HG03575 (cell line): ENCODE results near the gene P2RY14.
A peak's percentile ranks its signal among the peaks of the same experiment; 100 is the strongest.

Source experiments
- ATAC-seq: cut with Tn5 transposase; IDR thresholded peaks from one replicate; pipeline ENCODE4 v1.9.1; 2021; ENCODE audit not compliant: unreplicated experiment, insufficient number of reproducible peaks, low FRiP score; ENCODE audit errors: extremely low read depth

P2RY14 gene

DNA sequence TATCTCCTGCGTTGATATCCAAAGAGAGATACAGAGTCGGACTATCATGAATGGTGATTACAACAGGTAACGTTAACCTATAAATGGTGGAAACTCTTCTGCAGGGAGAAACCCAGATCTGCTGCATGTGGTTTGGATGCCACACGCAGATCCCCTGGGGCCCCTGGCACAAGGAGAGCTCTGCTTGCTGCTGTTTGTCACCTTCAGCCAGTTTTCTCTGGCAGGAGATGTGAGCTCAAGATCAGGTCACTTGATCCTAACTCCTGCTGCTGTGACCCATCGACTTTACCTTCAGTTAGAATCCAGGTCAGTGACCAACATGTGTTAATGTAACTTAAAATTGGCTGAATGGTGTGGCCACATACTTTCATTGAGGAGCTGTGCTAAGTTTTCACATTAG lies 51.5 kb downstream of the P2RY14 start:
- ATAC-seq, result no peak

DNA sequence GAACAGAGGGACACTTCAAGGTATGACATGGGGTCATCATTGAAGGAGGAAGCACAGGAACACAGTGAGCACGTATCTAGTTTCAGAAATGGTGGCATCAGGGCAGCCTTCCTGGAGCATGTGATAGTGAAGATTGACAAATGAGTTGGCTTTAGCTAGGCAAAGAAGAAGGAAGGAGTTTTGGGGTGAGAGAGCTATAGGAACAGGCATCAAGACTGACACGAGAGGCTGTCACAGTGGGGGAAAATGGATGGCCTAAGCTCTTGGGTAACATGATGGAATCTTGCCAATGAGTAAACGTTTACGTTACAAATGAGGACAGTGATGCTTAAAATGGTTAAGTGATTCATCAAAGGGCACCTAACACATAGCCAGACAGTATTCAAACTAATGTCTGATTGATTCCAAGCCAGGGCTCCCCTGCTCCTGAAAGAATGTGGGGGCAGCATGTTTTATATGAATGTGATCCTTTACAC lies 52.2 kb downstream of the P2RY14 start:
- no peak for ATAC-seq

DNA sequence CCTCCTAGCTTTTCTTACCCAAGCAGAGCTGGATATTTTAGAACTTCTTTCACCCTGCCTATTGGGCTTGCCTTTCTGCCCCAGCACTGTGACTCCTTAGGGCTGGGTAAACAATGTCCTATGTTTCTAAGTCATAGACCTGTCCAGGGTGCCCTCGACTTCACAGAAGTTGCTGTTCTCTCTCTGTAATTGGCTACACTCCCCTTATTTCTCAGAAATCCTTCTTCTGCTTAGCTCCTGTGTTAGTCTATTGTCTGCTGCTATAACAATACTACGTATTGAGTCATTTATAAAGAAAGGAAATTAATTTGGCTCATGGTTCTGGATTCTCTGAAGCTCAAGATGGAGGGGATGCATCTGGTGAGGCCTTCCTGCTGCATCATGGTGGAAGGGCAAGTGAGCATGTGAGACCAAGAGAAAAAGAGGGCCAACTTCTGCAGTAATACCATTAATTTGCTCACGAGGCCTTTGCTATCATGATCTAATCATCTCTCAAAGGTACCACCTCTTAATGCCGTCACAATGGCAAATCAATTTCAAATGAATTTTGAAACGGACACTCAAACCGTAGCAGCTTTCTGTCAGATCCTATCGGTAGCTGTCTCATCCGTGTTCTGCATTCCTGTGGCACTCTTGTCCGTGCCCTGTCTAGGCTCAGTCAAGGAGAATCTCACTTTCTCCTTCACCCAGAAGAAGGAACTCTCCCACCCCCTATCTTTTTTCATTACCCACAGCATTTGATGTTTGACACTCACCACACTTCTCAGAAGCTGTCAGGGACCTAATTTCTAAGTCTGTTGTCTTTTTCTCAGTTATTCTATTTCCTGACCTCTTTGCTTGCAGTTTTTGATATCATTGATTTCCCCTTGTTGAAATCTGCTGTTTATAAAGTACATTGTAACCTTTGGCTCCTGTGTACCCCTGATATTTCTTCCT lies 53.0 kb downstream of the P2RY14 start:
- no peak for ATAC-seq

DNA sequence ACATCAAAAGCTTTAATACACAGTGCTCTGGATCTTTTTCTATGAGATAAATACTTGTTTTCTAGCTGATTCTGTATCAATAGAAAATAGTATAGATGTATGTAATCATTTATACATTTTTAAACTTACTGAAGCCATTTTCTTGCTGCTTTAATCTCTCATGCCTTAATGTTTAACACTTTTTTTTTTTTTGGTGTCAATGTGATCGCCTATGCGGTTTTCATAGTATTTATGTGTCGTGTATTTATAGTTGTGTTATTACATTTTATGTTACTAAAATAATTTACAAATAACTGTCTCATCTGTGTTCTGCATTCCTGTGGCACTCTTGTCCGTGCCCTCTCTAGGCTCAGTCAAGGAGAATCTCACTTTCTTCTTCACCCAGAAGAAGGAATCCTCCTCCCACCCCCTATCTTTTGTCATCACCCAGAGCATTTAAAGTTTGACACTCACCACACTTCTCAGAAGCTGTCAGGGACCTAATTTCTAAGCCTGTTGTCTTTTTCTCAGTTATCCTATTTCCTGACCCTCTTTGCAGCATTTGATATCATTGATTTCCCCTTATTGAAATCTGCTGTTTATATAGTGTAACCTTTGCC lies 54.0 kb downstream of the P2RY14 start:
- ATAC-seq, result no peak

DNA sequence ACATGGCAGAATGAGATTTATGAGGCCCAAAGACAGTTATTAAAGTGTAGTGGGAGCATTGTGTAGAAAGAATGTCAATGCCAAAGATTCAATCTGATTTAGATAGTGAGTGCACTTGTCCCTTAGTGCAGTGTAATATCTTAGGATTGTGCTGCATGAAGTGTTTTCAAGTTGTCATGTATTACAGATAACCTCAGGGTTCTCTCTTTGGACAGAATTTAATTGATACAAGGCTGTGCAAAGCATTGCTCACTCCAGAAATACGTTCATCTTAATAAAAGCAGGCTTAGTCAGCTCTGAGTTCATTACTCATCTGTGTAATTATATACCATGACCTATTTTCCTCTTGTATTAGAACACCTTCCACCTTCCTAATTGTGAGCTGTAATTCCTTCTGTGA lies 59.3 kb downstream of the P2RY14 start:
- ATAC-seq, result no peak

DNA sequence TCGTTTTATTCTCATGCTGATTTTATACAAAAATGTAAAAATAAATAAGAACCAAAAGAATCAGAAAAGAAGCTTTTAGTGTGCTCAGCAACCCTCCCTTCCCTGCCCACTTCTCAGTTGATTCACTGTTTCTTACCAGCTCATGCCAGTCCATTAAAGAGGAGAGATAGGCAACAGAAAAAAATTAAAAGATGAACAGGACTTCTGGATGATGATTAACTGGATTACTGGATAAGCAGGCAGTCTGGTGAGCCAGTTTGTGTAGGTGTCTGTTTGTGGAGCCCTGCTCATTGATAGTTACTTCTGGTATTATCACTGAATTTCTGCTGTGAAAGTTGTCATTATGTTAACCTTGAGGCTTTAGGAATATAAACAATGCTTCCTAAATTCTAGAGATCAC lies 60.2 kb downstream of the P2RY14 start:
- no peak for ATAC-seq

DNA sequence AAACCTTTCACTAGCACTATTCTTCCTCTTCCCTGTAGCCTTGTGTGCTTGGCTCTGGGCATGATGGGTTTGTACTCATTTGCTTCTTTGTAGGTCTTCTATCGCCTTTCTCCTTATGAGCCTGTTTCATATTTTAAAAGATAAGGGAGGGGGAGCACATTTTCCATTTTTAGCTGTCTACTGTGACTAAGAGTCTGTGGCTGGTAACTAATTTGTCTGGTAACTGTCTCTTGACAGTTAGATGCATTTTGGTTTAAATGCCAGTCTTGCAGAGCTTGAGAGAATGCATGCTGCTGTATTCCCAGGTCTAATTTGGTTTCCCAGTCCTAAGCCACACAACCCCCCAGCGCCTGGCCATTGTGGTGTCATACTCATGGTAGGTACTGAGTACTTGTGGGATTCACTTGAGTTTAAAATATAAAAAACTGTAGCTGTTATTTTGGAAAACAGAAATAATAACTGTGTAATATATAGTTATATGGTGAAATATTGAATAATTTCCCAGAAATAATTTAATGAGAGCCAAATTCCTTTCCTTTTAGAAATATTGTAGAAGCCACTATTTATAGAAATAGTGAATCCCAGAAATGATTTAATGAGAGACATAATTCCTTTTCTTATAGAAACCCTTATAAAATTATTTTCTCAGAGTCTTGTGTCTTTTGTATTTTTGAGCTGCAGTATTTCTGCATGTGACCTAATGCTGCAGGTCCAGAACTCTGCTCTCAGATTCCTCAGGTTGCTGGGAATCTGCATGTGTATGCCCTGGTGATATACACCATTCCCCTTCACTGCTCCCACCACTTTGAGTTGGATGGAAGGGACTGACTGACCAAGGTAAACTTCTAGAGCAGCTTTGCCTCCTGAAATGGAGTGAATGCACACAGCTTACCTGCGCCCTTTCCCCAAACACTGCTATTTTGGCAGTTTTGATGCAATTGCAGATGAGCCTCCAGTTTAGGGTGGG lies 61.4 kb downstream of the P2RY14 start:
- no peak for ATAC-seq

DNA sequence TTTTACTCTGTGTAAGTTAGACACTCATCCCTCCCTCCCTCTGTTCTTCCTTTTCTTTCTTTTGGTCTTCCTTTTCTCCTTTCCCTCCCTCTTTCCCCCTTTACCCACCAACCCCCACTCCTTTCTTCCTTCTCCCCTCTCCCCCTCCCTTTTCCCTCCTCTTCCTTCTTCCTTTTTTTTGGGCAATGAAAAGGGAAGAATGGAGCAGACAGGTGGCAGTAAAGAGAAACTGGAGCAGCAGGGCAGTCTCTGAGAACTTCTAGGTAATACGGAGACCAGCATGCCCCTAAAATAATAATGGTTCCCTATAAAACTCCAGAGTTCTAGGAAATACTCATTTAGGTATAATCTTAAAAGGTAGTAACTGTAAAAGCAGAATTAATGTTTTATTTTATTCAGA lies 63.9 kb downstream of the P2RY14 start:
- no peak for ATAC-seq

DNA sequence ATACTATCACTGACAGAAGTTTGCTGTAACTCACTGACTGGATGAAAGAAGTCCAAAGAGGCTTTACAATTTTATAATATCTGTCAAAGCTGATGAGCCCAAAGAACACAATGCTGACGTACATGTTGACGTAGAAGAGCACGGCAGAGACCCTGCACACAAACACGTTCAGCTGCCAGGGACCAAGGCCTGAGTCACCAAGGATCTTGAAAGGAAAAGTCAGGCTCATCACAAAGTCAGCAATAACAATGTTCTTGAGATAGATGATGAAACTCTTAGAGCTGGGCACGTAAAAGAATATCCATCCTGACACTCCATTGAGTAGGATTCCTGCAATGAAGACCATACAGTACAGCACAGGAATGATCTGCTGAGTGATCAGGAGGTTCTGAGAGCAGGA lies 64.5 kb downstream of the P2RY14 start:
- no peak for ATAC-seq

DNA sequence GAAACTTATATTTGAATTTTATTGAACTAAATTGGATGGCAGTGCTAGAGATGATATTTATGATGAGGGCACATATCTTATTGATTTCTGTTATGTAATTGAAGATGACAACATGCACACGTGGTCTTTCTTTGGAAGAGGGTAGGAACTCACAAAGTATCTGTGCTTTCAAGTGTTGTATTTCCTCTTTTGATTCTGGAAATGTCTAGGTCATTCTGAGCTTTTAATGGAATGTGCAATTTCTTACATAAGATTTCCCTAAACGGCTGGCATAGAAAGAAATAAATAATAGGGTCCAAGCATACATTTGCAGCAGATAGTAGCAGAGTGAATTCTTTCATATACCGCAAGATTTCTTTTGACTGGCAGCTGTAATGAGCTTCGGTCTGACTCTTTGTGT lies 65.2 kb downstream of the P2RY14 start:
- no peak for ATAC-seq

DNA sequence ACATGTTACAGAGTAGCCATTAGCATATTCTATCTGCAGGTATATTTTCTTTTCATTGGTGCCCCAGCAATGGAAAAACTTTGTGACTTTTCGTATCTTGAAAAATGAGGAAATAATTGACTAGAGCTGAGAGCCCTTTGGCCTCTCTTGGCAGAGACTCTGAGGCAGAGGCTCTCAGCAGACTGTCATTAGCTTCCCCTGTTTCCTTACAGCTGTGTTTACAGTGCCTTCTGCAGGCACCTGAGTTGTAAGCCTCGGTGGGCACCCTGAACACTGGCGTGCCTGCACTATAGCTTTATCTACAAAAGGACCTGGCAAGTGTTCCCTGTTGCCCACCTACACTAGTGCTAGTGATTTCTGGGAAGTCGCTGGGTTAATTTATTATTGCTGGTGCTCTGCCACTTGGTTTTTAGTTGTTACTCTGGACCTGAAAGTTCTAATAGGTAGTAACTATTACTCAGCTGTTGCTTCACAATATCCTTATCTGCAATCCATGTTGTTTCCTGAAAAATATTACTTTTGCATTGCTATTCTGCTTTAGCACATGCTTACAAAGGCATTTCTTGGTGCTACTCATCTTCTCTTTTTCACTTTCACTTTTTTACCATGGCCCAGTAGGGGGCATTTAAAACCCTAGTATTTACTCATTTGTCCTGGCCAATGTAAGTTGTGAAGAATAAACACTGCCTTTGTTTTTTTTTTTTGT lies 67.5 kb downstream of the P2RY14 start:
- no peak for ATAC-seq

DNA sequence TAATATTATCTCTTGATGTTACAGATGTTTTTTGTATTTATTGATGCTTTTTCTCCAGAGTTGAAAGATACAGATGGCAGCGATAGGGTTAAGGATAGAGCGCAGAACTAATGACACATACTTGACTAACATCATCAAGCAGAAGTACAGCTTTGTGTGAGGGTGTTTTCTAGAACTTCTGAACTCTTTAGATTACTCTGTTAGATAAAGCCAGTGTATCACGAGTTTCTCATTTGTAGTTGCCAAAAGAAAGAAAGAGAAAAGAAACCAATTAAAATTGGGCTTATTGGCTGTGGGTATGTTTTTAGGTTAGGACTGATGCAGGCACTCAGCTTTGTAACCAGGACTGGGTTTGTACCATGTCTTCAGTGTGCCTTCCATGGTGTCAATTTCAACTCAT lies 68.7 kb downstream of the P2RY14 start:
- ATAC-seq, result no peak

DNA sequence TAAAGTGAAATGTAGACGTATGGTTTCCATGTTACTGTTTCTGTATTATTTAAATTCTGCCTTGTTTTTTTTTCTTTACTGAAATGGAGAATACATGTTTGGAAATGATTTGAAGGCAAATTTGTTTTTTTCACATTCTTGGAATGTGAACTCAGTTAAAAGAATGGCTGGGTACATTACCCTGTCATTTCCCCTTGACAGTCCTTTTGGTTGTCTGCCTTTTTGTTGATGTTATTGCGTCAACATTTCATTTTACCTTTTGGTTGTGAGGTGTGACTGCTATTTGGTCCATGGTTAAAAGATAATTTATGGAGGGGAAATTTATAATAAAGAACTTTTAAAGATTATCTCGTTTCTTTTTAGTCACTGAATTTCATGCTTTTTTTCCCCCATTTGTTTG lies 72.1 kb downstream of the P2RY14 start:
- no peak for ATAC-seq

DNA sequence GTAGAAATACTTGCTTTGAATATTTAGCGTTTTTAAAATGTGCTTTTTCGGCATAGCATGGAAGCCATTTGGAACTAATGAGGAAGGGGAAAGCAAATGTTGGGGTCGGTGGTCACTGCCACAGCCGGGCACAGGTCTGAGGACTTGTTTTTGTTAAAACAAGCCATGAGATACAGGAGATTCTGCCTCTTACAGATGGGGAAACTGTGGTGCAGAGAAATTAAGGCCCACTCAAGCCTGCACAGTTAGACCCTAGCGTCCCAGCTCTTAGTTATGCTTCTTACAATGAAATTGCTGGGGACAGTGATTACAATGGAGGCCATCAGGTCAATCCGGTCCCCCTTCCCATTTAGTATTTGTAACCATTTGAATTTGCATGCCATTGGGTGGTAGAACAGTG lies 72.9 kb downstream of the P2RY14 start:
- no peak for ATAC-seq

DNA sequence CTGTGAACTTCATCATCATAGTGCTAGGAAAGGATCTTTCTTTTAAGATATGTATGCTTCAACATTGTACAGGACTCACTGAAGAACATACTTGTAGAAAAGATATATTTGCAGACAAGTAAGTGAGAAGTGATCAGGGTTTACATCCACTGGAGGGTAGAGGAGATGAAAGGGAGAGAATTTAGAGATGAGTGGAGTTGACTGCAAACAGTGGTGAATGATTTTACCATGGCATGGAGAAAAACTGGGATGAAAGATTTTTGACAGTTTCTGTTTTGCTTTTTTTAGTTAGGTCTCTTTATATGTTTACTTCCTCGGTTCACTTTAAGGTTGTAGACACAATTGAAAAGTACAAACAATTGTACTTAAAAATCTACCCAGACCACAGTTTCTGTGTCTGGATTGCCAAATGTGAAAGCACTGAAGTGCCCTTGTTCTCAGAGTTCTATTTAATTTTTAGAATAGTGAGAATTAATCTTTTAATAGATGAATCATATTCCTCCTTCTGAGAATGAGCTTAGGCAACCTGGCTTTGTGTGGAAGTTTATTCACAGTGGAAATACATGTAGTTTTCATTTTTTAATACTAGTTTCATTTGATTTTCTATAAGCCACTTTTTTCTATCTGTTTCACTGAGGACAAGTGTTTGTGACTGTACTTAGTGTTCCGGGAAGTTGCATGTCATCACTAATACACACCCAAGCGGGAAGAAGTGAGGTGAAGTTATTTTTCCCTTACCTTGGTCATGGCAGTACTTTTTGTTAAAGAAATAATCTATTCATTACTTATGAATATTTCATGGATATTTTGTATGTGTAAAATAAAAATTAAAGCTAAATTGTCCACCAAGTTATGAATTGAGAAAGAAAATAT lies 73.6 kb downstream of the P2RY14 start:
- ATAC-seq, result no peak

DNA sequence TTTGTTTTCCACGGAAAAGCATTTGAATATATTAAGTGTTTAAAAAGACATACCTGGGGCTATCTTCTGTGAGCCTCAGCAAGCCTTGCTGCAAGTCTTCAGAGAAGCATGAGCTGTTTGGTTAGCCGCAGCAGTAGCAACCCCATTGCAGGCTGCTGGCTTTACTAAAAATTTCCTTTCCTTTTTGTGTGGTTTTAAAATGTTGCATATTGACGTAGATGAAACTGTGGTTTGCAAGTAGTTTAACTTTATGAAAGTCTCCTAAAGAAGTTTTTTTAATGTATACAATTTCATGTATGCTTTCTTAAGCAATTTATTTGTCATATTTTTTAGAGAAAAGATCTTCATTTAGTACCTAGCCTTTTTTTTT lies 75.3 kb downstream of the P2RY14 start, which contains the start of gene GPR171:
Gene GPR171, minus strand, starts transcription at position 166 of the 370 bp plus-strand sequence. CDS start 3,830 bp downstream, outside the sequence.
- peak; percentile 67 for ATAC-seq

DNA sequence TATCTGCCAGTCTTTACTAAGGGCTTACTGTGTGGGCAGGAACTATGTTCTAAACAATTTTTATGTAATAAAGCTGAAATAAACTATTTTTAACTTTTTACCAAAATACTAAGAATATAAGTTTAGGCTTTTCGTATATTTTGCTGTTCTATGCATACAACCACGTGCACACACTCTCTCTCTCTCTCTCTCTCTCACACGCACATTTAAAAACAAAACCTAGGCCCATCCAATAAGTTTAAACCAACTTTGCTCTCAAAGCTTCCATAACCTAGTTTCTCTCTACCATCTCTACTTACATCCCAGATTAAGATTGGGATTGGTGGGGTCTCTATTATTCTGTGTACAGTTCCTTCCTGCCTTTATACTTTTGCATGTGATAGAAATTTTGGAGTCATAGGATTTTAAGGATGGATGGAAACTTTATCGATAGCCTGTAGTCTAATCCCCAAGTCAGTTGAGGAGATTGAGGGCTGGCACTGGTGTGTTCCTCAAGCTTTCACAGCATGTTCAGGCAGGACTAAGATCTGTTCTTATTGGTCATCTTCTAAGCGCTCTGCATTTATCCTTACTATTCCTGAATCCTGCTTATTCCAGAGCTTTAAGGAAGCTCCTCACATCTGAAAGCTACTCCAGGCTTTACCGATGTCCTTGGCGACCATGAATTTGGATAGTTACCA lies 77.2 kb downstream of the P2RY14 start:
- ATAC-seq, result no peak
